ACHN (cell line): ENCODE measurements around the gene SCEL.

Experiments used
- DNase-seq: peaks from one replicate; pipeline ENCODE4 v3.0.0-alpha.2; 2015
- in situ Hi-C: cut with HindIII; loops from 2 replicates; pipeline ENCODE4 v1.10.0; 2017; ENCODE audit warnings: low sequenced_read_pairs, low pct_ligation_motif_present, low pct_unique_long_range_greater_than_20kb

SCEL gene

DNA sequence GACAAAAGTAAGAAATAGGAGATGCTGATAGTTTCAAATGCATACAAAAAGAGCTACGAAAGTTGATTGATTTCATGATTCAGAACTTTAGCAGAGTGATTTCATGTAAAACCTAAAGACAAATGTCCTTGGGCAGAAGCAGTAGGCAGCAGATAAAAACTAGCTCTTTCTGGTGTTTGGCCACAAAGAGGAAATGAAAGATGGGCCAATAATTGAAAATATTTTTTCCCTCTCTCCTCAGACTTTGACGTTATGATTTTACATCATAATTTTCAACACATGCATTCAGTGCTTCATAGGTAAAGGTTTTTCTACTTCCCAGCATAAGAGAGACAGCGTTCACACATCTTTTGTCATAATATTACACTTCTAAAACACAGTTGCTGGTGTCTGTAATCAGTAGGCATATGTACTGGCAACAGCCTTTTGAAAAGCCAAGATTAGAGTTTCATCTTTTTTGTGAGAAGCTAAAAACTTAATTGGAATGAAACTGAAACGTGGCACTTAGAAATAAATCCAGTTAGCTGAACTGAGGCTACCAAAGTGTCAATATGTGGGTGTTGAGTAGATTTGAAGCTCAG, 9.3 kb downstream of the SCEL start:
- DNase-seq = no peak
- in situ Hi-C loops = no loop called here

DNA sequence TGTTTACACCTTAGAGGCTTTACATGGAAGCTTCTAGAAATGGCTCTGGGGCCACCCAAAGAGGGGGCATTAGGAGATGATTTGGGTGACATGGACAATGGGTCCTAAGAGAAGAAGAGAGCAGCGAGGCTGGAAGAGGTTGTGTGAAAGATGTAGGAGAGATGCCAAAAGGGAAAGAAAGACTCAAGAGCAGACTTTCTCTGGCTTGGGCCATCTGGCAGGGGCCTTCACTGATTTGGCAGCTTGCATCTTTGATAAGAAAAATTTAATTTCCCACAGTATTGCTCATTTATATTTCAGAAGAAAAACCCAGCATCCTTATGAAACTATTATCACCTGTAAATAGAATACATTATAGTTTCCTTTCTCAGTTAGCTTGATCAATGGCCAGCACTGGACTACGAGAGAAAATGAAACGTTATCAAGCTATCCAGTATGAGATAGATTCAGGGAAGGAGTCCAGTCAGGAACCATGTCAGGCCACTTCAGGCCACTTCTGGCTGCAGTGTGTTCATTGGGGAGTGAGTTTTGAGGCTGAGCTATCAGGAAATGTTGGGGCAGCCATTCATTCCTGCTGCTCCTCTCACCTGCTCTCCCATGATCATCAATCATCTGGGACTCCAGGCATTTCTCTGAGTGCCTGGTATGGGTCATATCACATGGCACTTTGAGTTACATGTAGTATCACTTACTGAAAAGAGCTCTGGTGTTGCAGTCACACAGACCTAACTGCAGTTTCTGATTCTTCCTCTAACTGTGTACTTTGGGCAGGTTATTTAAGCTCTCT, 10.3 kb downstream of the SCEL start:
- no peak for DNase-seq
- in situ Hi-C loops = no loop called here

DNA sequence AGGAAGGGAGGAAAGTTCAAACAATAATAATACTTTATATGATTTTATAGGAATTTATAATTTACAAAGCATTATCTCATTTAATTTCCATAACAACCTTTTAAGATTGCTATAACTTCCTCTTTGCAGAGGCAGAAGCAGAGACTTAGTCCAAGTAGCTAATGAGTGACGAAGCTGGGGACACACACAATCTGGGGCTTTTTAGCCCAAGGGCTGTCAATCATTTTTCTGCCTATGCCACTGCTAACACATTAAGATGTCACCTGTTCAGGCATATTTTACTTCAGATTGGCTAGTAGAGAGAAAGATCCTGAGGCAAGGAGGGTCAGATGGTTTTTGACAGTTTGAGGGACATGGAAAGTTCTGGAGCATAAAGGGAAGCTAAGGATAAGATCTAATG, 12.6 kb downstream of the SCEL start:
- no peak for DNase-seq
- in situ Hi-C loops = no loop called here

DNA sequence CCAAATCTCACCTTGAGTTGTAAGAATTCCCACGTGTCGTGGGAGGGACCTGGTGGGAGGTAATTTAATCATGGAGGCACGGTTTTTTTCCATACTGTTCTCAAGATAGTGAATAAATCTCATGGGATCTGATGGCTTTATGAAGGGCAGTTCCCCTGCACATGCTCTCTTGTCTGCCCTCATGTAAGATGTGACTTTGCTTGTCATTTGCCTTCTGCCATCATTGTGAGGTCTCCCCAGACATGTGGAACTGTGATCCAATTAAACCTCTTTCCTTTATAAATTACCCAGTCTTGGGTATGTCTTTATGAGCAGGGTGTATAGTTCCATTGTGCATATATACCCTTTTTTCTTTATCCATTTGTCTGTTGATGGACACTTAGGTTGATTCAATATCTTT, 13.1 kb downstream of the SCEL start:
- in situ Hi-C loops = no loop called here
- no peak for DNase-seq

DNA sequence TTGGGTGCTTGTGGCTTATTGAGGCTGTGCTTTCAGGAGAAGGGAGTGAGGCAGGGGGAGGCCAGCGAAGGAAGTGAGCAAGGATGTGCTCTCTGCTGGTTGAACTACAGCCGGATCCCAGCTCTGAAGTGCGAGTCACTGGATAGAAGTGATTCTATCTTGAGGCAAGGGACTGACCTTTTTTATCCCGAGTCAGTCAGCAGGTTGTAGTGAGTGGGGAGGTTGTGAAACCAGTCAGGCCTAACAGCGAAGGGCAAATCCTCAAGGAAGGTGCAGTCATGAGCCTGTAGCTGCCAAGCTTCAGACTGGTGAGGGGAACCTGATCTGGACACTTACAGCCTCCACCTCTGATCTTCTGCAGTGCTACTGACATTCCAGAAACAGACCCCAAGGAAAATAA, 18.6 kb downstream of the SCEL start:
- in situ Hi-C loops = no loop called here
- peak; percentile 36 for DNase-seq

DNA sequence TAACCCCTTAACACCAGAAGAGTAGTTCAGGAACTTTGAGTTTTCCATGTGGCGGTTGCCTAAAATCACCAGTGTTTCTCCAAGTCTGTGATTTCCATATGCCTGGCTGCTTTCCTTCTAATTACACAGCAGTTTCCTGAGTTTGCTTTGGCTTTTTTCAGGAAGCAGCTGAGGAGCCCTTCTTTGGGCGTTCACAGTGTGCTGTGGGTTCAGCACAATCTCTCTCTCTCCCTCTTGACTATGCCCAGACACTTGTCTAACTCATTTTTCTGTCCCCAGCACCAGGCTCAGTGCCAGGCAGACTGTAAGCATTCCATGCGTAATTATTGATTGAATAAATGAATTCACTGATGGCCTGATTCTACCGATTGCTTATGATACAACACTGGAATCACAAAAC, 19.7 kb downstream of the SCEL start:
- in situ Hi-C loops = no loop called here
- DNase-seq = no peak

DNA sequence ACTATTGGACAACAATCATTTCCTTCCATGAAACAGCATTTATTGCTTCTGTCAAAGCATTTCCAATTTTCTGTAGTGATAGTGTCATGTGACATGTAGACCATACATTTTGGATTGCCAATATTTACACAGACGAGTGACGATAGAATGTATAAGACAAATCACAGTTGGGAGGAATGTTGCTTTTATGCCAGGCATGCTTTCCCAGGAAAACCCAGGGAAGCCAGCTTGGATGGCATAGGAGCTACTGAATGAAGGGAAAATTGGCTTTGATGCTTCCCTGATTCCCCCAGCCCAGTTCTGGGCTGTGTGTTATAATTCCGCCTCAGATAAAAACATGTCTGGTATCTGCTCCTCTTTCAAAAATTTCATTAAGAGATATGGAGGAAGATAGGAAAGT, 22.5 kb downstream of the SCEL start:
- in situ Hi-C loops = no loop called here
- DNase-seq = no peak

DNA sequence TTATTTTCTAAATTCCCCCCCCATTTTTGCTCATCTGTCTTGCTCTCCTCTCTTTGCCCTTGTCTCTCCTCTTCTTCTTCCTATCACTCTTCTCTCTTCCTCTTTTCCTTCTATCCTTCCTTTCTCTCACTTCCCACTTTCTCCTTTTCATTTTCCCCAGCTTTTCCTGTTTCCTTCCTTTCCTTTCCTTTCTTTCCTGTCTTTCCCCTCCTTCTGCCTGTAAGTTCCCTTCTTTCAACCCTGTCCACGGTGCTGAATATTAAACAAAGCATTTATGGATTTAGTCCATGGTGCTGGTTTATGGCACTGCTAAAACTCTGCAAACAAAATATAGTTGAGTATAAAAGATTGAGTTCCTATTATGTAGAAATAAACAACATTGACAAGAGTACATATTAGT, 27.6 kb downstream of the SCEL start:
- peak; percentile 38 for DNase-seq
- in situ Hi-C loops = no loop called here

DNA sequence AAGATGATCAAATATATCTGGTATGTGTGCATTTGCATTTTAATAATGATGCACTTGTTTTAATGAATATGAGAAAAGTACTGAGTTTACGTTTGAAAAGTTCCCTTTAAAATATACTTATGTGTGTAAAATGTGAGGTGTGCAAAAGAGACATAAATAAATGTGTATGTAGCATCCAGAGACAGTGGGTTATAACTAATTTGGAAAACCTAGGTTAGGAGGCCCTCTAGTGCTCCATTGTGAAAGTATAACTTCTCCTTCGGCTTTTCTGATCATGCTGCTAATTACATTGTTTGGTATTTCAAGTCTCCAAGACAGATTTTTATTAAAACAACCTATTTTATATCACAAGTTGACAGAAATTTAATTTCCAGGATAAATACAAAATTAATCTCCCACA, 30.1 kb downstream of the SCEL start:
- in situ Hi-C loops = no loop called here
- DNase-seq = peak; percentile 43

DNA sequence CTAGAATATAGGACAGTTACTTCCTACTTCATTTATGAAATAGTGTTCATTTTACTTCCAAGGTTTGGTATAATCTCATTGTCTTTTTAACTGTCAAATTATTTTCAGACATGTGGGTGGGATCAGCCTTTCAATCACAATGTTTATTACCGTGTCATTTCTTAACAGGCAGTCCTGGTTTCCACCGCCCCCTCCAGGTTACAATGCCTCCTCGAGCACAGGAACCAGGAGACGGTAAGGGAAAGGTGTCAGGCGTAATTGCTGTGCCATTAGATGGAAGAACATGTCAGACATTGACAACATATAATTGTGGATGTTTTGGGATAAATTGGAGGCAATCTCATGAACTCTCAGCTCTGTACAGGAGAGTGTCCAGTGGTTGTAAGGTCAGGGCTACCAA, 36.5 kb downstream of the SCEL start:
- in situ Hi-C loops = no loop called here
- no peak for DNase-seq

DNA sequence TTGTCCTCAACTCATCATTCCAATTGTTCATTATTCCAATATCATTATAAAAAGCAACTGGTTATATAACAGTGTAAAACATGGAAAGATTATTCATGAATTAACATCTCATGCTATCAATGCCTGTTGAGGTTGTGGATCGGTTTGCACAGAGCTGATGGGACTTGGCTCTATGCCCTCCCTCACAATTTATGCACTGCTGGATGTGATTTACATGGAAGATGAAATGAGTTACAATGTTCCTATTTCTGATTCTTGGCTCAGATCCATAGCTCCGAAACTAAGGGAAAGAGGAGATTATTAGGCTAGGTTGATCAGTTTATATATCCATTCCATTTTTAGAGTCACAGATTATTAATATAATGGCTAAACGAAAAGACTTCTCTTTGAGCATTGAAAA, 38.6 kb downstream of the SCEL start:
- in situ Hi-C loops = no loop called here
- DNase-seq = no peak

DNA sequence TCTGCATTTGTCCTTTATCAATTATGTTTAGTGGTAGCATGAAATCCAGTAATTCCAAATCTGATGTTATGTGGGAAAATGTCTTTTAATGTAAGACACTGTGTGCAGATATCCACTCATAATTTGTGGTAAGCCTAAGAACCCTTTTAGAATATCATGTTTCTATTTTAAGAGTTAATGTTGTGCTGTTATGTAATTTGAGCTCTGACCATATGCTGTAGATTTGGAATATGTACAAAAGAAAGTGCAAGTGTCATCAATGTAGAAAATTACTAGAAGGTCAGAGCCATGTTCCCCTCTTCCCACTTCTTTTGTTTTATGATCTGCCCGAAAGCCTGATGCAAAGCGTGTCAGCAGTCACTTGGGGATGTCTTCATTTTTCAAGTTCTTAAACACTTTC, 44.5 kb downstream of the SCEL start:
- in situ Hi-C loops = no loop called here
- DNase-seq = no peak

DNA sequence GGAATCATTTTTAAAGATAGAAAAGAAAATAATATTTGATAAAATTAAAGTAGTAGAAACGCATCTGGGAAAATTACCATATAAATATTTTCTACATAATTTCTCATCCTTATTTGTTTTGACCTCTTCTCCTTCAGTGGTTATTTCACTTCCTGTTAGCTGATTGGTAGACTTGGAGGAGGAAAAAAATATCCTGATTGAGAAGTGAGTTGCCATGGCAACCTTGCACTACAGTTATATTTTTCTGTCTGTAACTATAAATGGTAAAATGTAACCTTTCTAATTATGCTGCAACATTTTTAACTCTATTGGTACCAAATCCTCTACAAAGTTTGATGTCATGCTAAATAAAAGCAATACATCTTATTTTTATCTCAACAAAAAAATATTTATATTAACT, 45.2 kb downstream of the SCEL start:
- in situ Hi-C loops = no loop called here
- no peak for DNase-seq

DNA sequence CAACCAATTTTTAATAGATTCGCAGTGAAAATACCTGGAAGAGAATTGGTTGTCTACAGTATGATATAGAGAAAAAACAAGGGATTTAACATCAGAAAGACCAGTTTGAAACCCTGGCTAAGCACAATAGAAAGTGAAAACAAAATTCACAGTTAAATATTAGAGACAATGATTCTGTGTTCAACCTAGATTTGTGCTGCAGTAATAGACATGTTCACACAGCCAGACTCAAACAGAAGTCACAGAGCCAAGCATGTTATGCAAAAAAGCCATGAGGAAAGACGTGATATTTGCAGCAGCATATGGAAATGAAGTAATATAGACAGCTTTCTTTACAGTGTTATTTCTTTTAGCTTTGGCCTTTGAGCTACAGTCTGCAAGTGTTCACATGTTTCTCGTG, 48.1 kb downstream of the SCEL start:
- in situ Hi-C loops = no loop called here
- DNase-seq = no peak

DNA sequence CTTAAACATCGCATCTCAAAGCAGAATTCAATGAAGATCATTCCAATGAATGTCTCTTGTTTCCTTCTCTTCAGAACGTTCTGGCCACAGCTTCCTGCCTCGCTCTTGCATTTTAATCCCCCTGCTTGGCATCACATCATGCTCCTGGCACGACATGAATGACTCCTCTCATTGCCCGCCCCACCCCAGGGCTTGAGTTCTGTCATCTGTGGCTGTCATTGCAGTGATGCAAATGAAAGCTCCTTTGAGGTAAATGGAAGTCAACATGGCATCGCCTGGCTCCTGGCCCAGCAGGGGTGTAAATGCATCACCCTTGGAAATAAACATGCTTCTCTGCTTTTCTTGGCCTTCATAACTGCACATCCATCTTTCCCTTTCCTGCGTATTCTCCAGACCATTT, 48.6 kb downstream of the SCEL start:
- DNase-seq = no peak
- in situ Hi-C loops = no loop called here

DNA sequence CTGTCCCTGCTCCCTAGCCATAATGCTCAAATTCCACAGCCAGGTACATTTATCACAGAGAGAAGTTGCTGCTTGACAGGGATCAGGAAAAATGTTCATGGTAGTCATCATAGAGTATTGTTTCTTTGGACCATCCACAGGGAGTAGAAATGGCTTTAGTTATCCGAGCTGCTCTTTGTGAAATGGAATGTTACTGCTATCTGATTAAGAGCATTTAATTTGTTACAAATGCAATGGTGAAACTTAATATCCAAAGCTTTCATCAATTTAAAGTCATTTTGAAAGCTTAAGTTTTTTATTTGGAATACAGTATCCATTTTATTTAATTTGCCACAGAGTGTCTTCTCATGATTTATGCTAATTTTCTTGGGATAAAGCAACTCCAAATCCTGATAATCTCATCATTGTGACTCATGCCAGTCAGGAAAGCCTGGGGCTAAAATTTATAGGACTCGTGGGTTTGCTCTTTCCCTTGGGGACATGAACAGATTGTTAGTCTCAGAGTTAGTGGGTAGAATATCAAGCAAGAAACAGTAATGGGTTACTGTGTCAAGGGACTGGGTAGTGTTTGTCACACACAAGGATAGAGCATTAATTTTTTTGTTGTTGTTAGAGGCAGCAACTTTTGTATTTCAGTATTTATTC, 59.8 kb downstream of the SCEL start:
- in situ Hi-C loops = no loop called here
- DNase-seq = no peak

DNA sequence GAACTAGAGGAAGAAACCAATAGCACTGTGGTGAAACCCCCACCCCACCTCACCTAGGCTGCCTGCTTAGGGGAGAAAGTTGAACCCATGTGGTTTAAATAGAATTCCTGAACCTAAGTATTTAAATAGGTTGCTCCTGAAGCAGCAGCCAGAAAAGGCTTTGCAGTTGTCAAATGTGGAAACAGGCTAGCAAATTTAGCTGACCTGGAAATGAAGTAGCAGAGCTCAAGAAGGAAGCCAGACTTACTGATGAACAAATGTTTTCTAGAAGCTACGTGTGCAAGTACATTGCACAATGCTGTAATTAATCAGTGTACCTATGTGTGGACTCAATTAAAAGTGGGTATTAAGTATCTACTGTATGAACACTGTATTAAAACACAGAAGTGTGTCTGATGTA, 61.3 kb downstream of the SCEL start:
- no peak for DNase-seq
- in situ Hi-C loops = no loop called here

DNA sequence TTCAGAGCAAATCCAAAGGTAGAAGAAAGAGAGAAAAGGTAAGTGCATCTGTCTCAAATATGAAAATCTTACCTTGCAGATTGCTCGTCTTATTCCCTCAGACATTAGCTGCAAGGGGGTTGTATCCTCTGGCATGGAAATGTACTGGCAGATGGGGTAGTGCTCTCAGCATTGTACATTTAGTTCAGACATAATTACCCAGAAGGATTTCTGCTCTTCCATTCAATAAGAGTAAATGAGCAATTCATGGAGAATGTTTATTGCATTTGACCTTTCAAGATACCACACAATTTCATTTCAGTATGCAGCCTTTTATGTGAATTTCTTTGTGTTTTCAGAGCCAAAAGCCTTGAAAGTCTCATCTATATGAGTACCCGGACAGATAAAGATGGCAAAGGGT, 63.8 kb downstream of the SCEL start:
- in situ Hi-C loops = no loop called here
- DNase-seq = no peak

DNA sequence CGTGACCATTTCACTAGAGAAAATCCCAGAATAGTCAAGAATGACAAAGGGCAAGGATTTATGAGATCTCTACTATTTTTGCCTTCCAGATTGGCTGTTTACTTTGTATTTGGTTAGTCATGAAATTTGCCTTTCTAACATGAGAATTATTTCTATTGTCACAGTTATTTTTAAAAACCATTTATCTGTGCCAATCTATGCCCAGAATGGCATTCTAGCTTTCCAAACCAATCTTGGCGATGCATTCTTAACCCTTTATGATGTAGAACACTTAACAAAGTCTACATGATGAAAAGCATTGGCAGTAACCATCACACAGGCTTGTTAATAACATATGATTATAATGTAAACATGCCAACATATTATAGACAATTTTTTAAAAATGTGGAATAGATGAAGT, 65.2 kb downstream of the SCEL start:
- no peak for DNase-seq
- in situ Hi-C loops = no loop called here

DNA sequence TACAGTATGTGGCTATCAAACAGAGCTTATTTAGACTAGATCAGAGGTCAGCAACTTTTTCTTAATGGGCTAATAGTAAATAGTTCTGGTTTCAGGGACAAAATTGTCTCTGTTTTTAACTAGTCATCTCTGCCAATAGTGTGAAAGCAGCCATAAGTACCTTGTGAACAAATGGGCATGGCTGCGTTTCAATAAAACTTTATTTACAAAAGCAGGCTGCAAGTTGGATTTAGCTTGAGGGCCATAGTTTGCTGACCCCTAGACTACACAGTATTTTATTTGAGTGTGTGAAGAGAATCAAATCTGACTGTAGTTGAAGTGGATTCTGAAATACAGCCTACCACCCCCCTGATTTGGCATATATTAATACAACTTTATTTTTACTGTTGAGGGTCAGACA, 75.6 kb downstream of the SCEL start:
- in situ Hi-C loops = no loop called here
- no peak for DNase-seq
